Neural progenitor cell (in vitro differentiated cells): ENCODE measurements around the gene MEF2D. TPM values are rescaled to one million over a fixed set of nuclear protein-coding genes. Genes with fewer than 3 reads are reported as not detected.
A peak's percentile ranks its signal among the peaks of the same experiment; 100 is the strongest.

Experiments
- DNase-seq: peaks from one replicate; pipeline ENCODE4 v3.0.0-alpha.2; 2016; ENCODE audit warnings: low spot score
- H2AFZ ChIP-seq: fragments of 200-600 bp; sonication (generic); replicated peaks from 2 replicates; pipeline ENCODE4 v1.6.1; 2016; ENCODE audit warnings: antibody characterized with exemption
- H3F3A ChIP-seq: fragments of 200-600 bp; sonication (generic); 2 replicates; pipeline ENCODE4 v1.6.1; 2016; ENCODE audit warnings: antibody characterized with exemption, low read depth
- H3K27ac ChIP-seq: fragments of 200-600 bp; sonication (generic); 2 replicates; pipeline ENCODE4 v1.5.1; 2016; ENCODE audit warnings: mild to moderate bottlenecking
- H3K27me3 ChIP-seq: fragments of 200-600 bp; sonication (generic); 2 replicates; pipeline ENCODE4 v1.6.1; 2016; ENCODE audit warnings: mild to moderate bottlenecking, moderate library complexity
- H3K36me3 ChIP-seq: fragments of 200-600 bp; sonication (generic); 2 replicates; pipeline ENCODE4 v1.5.1; 2016
- H3K4me1 ChIP-seq: fragments of 200-600 bp; sonication (generic); 2 replicates; pipeline ENCODE4 v1.6.1; 2016; ENCODE audit warnings: mixed run types
- H3K4me2 ChIP-seq: fragments of 200-600 bp; sonication (generic); 2 replicates; pipeline ENCODE4 v1.6.1; 2016
- H3K4me3 ChIP-seq: fragments of 200-600 bp; sonication (generic); 2 replicates; pipeline ENCODE4 v1.5.1; 2016
- H3K79me2 ChIP-seq: fragments of 200-600 bp; sonication (generic); 2 replicates; pipeline ENCODE4 v1.6.1; 2016; ENCODE audit warnings: low read depth
- H3K9ac ChIP-seq: fragments of 200-600 bp; sonication (generic); 2 replicates; pipeline ENCODE4 v1.6.1; 2016
- H3K9me3 ChIP-seq: fragments of 200-600 bp; sonication (generic); 2 replicates; pipeline ENCODE4 v1.5.1; 2016; ENCODE audit warnings: low read depth
- H4K20me1 ChIP-seq: fragments of 200-600 bp; sonication (generic); 2 replicates; pipeline ENCODE4 v1.6.1; 2016; ENCODE audit warnings: low read depth
- H3K27ac Mint-ChIP-seq: 3 replicates; pipeline ENCODE4 v1.8.0; 2021; ENCODE audit warnings: mixed read lengths
- H3K27me3 Mint-ChIP-seq: 2 replicates; pipeline ENCODE4 v1.8.0; 2022; ENCODE audit warnings: low read depth, mild to moderate bottlenecking, inconsistent platforms, moderate library complexity, mixed read lengths; ENCODE audit not compliant: insufficient read depth
- H3K36me3 Mint-ChIP-seq: 3 replicates; pipeline ENCODE4 v1.8.0; 2021; ENCODE audit warnings: mixed read lengths
- H3K4me1 Mint-ChIP-seq: 3 replicates; pipeline ENCODE4 v1.8.0; 2021; ENCODE audit warnings: mixed read lengths
- H3K4me3 Mint-ChIP-seq: 3 replicates; pipeline ENCODE4 v1.8.0; 2021; ENCODE audit warnings: mild to moderate bottlenecking, moderate library complexity, mixed read lengths
- H3K9me3 Mint-ChIP-seq: 3 replicates; pipeline ENCODE4 v1.8.0; 2020; ENCODE audit warnings: mixed read lengths
- CTCF ChIP-seq: fragments of 200-600 bp; sonication (generic); IDR thresholded peaks from 2 replicates; pipeline ENCODE4 v1.5.1; 2017; ENCODE audit warnings: antibody characterized with exemption, mild to moderate bottlenecking
- EZH2 ChIP-seq: fragments of 200-600 bp; sonication (generic); IDR thresholded peaks from 2 replicates; pipeline ENCODE4 v1.6.1; 2017; ENCODE audit warnings: antibody characterized with exemption, mild to moderate bottlenecking, moderate library complexity
- EZH2phosphoT487 ChIP-seq: fragments of 200-600 bp; sonication (generic); IDR thresholded peaks from 2 replicates; pipeline ENCODE4 v1.6.1; 2017; ENCODE audit warnings: antibody characterized with exemption
- total RNA-seq: library from RNA; depleted of rRNA; stranded (reverse); fragments of >200 nt; gene quantifications from 2 replicates; pipeline ENCODE4 v1.2.3, GENCODE V29; 2015; ENCODE audit warnings: low replicate concordance

The MEF2D gene
- total RNA-seq, 1 donor from 2014 or later: 1.8 TPM

- Mint-ChIP-seq H3K4me3 (peak overlapping the region; percentile 34), H3K4me1 (peaks cover 34% of the 10 kb centered on the region), H3K27me3 (peaks cover 94% of the 10 kb centered on the region), H3K27ac (no peak overlapping the region), H3K9me3 (no peaks in the 10 kb centered on the region), H3K36me3 (no peaks in the 10 kb centered on the region)
- Histone ChIP-seq H4K20me1 (peaks cover 61% of the 10 kb centered on the region), H3K9me3 (no peaks in the 10 kb centered on the region), H3K79me2 (no peaks in the 10 kb centered on the region), H3K9ac (no peak overlapping the region), H3F3A (peaks cover 16% of the 10 kb centered on the region), H3K36me3 (no peaks in the 10 kb centered on the region), H3K4me1 (peaks cover 37% of the 10 kb centered on the region), H3K4me3 (no peak overlapping the region), H3K4me2 (no peak overlapping the region), H3K27me3 (peaks cover 100% of the 10 kb centered on the region), H3K27ac (no peak overlapping the region), H2AFZ (no peak overlapping the region)
- DNase-seq: no peak
- TF ChIP-seq EZH2phosphoT487 (peak; percentile 3), CTCF (no peak)
Measured at GRCh38 chr1:156428746-156429288, 71.8 kb downstream of the MEF2D start.

- TF ChIP-seq CTCF: no peak
- no peak for TF ChIP-seq EZH2
- TF ChIP-seq EZH2phosphoT487: no peak
- H3K4me1 ChIP-seq: peaks cover 37% of the 10 kb centered on the region
- no peaks in the 10 kb centered on the region for H3K79me2 ChIP-seq
- H3K4me3 ChIP-seq: no peak overlapping the region
- Mint-ChIP-seq H3K27me3 (peaks cover 94% of the 10 kb centered on the region), H3K4me1 (peaks cover 34% of the 10 kb centered on the region), H3K36me3 (no peaks in the 10 kb centered on the region), H3K27ac (no peak overlapping the region), H3K9me3 (no peaks in the 10 kb centered on the region), H3K4me3 (peak overlapping the region; percentile 34)
- no peaks in the 10 kb centered on the region for H3K9me3 ChIP-seq
- no peak overlapping the region for H2AFZ ChIP-seq
- H4K20me1 ChIP-seq: peaks cover 60% of the 10 kb centered on the region
- H3F3A ChIP-seq: peaks cover 16% of the 10 kb centered on the region
- H3K9ac ChIP-seq: no peak overlapping the region
- no peak for DNase-seq
- peaks cover 100% of the 10 kb centered on the region for H3K27me3 ChIP-seq
- no peak overlapping the region for H3K4me2 ChIP-seq
- no peak overlapping the region for H3K27ac ChIP-seq
- H3K36me3 ChIP-seq: no peaks in the 10 kb centered on the region
Measured at GRCh38 chr1:156427957-156428356, 72.6 kb downstream of the MEF2D start.

DNA sequence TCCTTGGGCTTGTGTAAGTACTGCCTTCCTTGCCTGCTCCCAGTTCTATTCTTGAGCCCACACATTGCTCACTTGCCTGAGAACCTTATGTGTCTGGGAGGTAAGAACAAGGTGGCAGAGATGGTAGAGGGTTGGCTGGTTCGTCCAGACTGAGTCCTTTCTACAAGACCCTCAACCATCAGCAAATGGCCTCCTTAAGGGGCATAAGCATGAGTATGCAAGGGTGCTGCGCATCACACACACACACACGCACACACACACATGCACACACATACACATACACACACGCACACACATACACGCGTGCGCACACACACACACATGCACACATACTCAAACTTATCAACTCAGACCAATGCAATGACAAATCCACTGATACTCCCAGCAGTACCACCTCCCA is 74.6 kb downstream of the MEF2D start:
- Histone ChIP-seq H3K27ac (no peak overlapping the region), H3K4me3 (no peak overlapping the region), H3K9me3 (no peaks in the 10 kb centered on the region), H3F3A (peaks cover 16% of the 10 kb centered on the region), H4K20me1 (peaks cover 55% of the 10 kb centered on the region), H3K27me3 (peaks cover 100% of the 10 kb centered on the region), H3K36me3 (no peaks in the 10 kb centered on the region), H3K79me2 (no peaks in the 10 kb centered on the region), H3K9ac (no peak overlapping the region), H3K4me1 (peaks cover 17% of the 10 kb centered on the region), H3K4me2 (no peak overlapping the region), H2AFZ (no peak overlapping the region)
- no peak overlapping the region for H3K4me3 Mint-ChIP-seq
- H3K27ac Mint-ChIP-seq: no peak overlapping the region
- DNase-seq: no peak
- peaks cover 2% of the 10 kb centered on the region for H3K9me3 Mint-ChIP-seq
- H3K4me1 Mint-ChIP-seq: peaks cover 23% of the 10 kb centered on the region
- no peak for TF ChIP-seq EZH2phosphoT487
- no peak for TF ChIP-seq EZH2
- TF ChIP-seq CTCF: no peak
- peaks cover 90% of the 10 kb centered on the region for H3K27me3 Mint-ChIP-seq
- H3K36me3 Mint-ChIP-seq: no peaks in the 10 kb centered on the region
